Gastroesophageal sphincter (tissue), 3 donors: ENCODE measurements around the gene PTPRK.

Experiments
- POLR2AphosphoS5 ChIP-seq: sonication (generic); formaldehyde crosslinking; IDR thresholded peaks from one replicate; pipeline ENCODE4 v1.6.1; 2017; ENCODE audit warnings: antibody characterized with exemption
- TF ChIP-seq, protein P1 (sequence below), 4 experiments: fragments of 200-600 bp in 2 of 4; fragments of 450-650 bp in 2 of 4; sonication (generic) in 1 of 4; IDR thresholded peaks; one replicate each; pipeline ENCODE4 v1.5.1; 2017 to 2019; ENCODE audit warnings: antibody characterized with exemption in 4 of 4, mild to moderate bottlenecking in 2 of 4, moderate library complexity in 2 of 4

DNA sequence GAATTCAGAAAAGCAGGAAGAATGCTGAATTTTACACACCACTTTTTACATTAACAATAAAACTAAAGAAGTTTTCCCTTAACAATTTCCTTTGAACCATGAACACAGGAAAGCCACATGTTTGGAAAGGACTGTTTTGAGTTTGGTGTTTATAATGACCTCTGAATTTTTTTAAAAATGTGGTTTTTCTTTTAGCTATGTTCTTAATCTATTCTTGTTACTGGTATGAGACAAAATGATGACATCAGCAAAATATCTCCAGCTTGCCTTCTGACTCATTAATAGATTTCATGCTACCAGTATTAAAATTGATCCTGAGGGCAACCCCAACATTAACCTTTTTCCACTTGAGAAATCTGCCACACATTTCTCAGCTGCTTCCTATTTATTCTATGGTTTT, 402.0 kb downstream of the PTPRK start:
- TF ChIP-seq, protein P1, sequence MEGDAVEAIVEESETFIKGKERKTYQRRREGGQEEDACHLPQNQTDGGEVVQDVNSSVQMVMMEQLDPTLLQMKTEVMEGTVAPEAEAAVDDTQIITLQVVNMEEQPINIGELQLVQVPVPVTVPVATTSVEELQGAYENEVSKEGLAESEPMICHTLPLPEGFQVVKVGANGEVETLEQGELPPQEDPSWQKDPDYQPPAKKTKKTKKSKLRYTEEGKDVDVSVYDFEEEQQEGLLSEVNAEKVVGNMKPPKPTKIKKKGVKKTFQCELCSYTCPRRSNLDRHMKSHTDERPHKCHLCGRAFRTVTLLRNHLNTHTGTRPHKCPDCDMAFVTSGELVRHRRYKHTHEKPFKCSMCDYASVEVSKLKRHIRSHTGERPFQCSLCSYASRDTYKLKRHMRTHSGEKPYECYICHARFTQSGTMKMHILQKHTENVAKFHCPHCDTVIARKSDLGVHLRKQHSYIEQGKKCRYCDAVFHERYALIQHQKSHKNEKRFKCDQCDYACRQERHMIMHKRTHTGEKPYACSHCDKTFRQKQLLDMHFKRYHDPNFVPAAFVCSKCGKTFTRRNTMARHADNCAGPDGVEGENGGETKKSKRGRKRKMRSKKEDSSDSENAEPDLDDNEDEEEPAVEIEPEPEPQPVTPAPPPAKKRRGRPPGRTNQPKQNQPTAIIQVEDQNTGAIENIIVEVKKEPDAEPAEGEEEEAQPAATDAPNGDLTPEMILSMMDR (IDR thresholded peaks at IDR 0.05): no peak
- no peak for TF ChIP-seq POLR2AphosphoS5
